HEK293 (cell line): ENCODE data around the gene GRAMD4.

Experiments
- CTCF ChIP-seq: fragments of 450-650 bp; formaldehyde crosslinking; IDR thresholded peaks from 2 replicates; pipeline ENCODE4 v1.5.1; 2016; ENCODE audit warnings: missing biosample characterization, missing genetic modification characterization
- HIC1 ChIP-seq: fragments of 450-650 bp; formaldehyde crosslinking; IDR thresholded peaks from 2 replicates; pipeline ENCODE4 v1.5.1; 2016; ENCODE audit warnings: missing biosample characterization, missing genetic modification characterization
- MEIS1 ChIP-seq: sonication (generic); formaldehyde crosslinking; IDR thresholded peaks from 2 replicates; pipeline ENCODE4 v1.8.1; 2022; ENCODE audit warnings: missing genetic modification reagents, mild to moderate bottlenecking, borderline replicate concordance
- YY1 ChIP-seq: fragments of 450-650 bp; formaldehyde crosslinking; IDR thresholded peaks from 2 replicates; pipeline ENCODE4 v1.5.1; 2018; ENCODE audit warnings: missing biosample characterization, missing genetic modification characterization
- ZBTB7A ChIP-seq: fragments of 450-650 bp; formaldehyde crosslinking; IDR thresholded peaks from 2 replicates; pipeline ENCODE4 v1.5.1; 2016; ENCODE audit warnings: low read depth, missing biosample characterization, missing genetic modification characterization
- ZNF274 ChIP-seq, 2 experiments: fragments of 200-500 bp in 1 of 2; fragments of 450-650 bp in 1 of 2; sonication (Bioruptor generic) in 1 of 2; formaldehyde crosslinking in 1 of 2; IDR thresholded peaks; 2 replicates each; pipeline versions ENCODE4 v1.5.1 to v1.6.1; 2014 to 2016; ENCODE audit warnings: borderline replicate concordance in 1 of 2, inconsistent platforms in 1 of 2, low read length in 1 of 2, missing biosample characterization in 1 of 2, missing genetic modification characterization in 1 of 2

GRCh38 chr22:46640293-46641055 lies 20.3 kb downstream of the GRAMD4 start:
- TF ChIP-seq CTCF = no peak
- TF ChIP-seq ZBTB7A (tag by site-specific recombination) = no peak
- TF ChIP-seq ZNF274 (IDR thresholded peaks at IDR 0.05; ENCODE audit: low read length) = no peak
- no peak for TF ChIP-seq ZNF274 (tag by site-specific recombination; IDR thresholded peaks at IDR 0.05; ENCODE audit: borderline replicate concordance)
- no peak for TF ChIP-seq MEIS1
- TF ChIP-seq HIC1 (tag by site-specific recombination) = no peak
- TF ChIP-seq YY1 (tag by site-specific recombination) = no peak
